T-helper 2 cell treated with Interferon-gamma antibody and Interleukin-4, amounts not matched to agents 5 μg/mL and 100 μg/mL, for 36 hours (primary cell): ENCODE measurements around the gene WDR72.

ENCODE experiments used
- DNase-seq: peaks from one replicate; pipeline ENCODE4 v3.0.0; 2021; ENCODE audit warnings: low spot score
- H3K27ac Mint-ChIP-seq: one replicate; pipeline ENCODE4 v1.8.0; 2021; ENCODE audit warnings: mild to moderate bottlenecking, mixed read lengths
- H3K27me3 Mint-ChIP-seq: one replicate; pipeline ENCODE4 v1.8.0; 2021; ENCODE audit warnings: low read depth, mixed read lengths
- H3K36me3 Mint-ChIP-seq: one replicate; pipeline ENCODE4 v1.8.0; 2021; ENCODE audit warnings: low read depth, mixed read lengths
- H3K4me1 Mint-ChIP-seq: one replicate; pipeline ENCODE4 v1.8.0; 2021; ENCODE audit warnings: low read depth, mixed read lengths
- H3K4me3 Mint-ChIP-seq: one replicate; pipeline ENCODE4 v1.8.0; 2022; ENCODE audit warnings: mild to moderate bottlenecking, moderate library complexity, mixed read lengths
- H3K9me3 Mint-ChIP-seq: one replicate; pipeline ENCODE4 v1.8.0; 2021; ENCODE audit warnings: mixed read lengths

WDR72 gene

DNA sequence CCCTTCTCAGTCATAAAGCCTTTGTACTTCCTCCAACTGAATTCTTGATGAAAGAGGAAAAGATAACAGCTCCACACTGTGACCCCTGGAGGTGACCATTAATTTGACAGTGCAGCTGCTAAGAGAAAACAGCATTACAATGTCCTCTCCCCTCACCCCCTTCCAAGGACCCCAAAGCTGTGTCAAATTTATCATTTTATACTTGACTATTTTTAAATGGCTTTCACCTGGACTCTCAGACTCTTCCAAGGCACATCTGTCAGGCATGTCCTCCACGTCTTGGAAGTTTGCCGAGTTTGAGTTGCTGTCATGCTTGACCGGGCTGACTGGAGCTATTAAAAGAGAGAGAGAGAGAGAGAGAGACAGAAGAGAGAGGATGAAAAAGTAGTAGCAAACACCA, 236.5 kb downstream of the WDR72 start:
- H3K27me3 Mint-ChIP-seq: no peaks in the 10 kb centered on the region
- no peaks in the 10 kb centered on the region for H3K4me1 Mint-ChIP-seq
- no peaks in the 10 kb centered on the region for H3K9me3 Mint-ChIP-seq
- no peak overlapping the region for H3K27ac Mint-ChIP-seq
- H3K4me3 Mint-ChIP-seq: no peak overlapping the region
- no peaks in the 10 kb centered on the region for H3K36me3 Mint-ChIP-seq
- DNase-seq: no peak

DNA sequence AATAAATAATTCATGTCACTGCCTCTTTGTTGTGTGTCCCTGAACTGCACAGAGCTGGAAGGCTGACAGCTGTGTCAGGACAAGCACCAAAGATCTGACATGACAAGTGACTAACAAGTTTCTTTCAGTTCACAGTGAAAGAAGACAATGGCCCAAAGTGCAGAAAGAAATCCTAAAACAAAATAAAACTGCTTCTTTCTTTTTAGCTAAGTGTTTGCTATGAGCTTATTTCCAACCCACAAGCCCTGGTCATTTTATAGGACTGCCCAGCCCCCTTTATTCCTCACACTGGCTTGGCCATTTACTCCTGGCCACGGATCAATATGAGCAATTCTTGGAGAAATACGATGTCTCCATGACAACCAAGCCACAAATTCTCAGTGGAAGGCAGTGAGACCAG, 238.5 kb downstream of the WDR72 start:
- no peak for DNase-seq
- H3K27me3 Mint-ChIP-seq: no peaks in the 10 kb centered on the region
- H3K4me1 Mint-ChIP-seq: no peaks in the 10 kb centered on the region

DNA sequence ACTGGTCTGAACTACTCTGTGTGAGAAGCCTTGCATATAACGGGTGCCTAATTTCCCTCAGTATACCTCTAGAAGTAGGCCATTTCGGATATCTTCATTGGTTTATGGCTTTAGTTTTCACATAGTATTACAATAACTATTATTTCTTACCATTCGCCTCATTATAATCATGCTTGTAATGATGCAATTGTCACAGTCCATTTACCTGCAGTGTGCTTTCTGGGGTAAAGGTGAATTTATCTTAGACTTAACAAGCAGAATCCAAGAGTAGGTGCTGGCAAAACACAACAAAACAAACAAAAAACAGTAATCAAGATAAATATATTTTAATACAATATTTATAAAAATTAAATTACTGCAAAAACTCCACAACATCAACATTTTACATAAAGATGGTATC, 246.0 kb downstream of the WDR72 start:
- H3K27ac Mint-ChIP-seq: no peak overlapping the region
- no peaks in the 10 kb centered on the region for H3K36me3 Mint-ChIP-seq
- H3K4me1 Mint-ChIP-seq: no peaks in the 10 kb centered on the region
- no peak overlapping the region for H3K4me3 Mint-ChIP-seq
- H3K9me3 Mint-ChIP-seq: no peaks in the 10 kb centered on the region
- H3K27me3 Mint-ChIP-seq: no peaks in the 10 kb centered on the region
- DNase-seq: no peak

More for the DNA sequence above, 238.5 kb downstream of the WDR72 start:
- no peak overlapping the region for H3K4me3 Mint-ChIP-seq
- H3K27ac Mint-ChIP-seq: no peak overlapping the region
- H3K9me3 Mint-ChIP-seq: no peaks in the 10 kb centered on the region
- no peaks in the 10 kb centered on the region for H3K36me3 Mint-ChIP-seq

DNA sequence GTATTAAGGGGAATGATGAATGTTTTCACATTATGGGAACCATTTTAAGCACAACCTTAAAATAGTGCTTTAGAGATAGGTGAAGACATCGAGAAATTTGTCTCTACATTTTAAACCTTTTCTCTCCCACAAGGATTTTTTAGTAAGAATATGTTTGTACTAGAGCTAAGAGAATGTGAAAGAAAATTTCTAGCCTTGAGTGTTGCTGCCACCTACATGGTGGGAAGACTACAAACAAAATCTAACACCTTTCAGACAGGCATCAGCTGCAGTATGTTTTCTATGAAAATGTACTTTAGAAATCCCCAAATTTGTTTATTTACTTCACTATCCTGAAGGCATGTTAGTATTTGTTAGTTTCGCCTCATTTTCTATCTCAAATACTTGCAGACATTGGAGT, 247.4 kb downstream of the WDR72 start:
- DNase-seq: no peak
- no peaks in the 10 kb centered on the region for H3K36me3 Mint-ChIP-seq
- no peak overlapping the region for H3K4me3 Mint-ChIP-seq
- no peaks in the 10 kb centered on the region for H3K27me3 Mint-ChIP-seq
- H3K4me1 Mint-ChIP-seq: no peaks in the 10 kb centered on the region
- H3K9me3 Mint-ChIP-seq: no peaks in the 10 kb centered on the region
- H3K27ac Mint-ChIP-seq: no peak overlapping the region

DNA sequence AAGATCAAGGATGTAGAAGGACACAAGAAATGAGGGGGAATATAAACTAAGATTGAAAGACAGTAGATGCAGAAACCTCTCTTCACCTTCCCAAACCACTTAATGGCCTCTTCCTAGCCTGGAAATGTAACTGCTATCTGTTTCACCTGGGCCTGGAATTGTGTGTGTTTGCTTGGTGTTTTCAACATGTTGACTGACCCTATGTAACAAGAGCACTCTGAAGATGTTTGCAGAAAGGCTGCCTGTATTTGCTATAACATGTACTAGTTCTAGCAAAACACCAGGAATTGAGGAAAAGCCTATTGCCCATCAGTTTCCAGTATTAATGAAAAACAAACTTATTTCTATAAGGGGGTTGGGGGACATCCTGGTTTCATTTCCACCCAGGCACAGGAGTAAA, 248.3 kb downstream of the WDR72 start:
- no peak overlapping the region for H3K27ac Mint-ChIP-seq
- H3K9me3 Mint-ChIP-seq: no peaks in the 10 kb centered on the region
- no peak overlapping the region for H3K4me3 Mint-ChIP-seq
- no peaks in the 10 kb centered on the region for H3K27me3 Mint-ChIP-seq
- DNase-seq: no peak
- H3K36me3 Mint-ChIP-seq: no peaks in the 10 kb centered on the region
- no peaks in the 10 kb centered on the region for H3K4me1 Mint-ChIP-seq

DNA sequence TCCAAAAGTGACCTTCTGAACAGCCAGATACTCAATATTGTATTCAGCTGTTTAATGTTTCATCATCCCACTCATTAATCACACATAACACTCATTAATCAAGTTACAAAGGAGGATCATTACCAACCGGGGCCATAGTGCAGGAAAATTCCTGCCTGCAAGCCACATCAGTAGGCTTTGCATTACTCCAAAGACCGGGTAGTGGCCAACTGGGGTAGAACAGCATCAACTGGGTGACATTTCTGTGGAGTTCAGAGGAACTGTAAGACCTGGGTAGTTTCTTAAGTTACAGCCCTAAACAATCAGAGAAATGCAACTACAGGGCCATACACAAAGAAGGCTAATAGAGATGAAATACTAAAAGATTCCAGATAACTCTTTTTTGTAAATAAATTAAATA, 253.1 kb downstream of the WDR72 start:
- DNase-seq: no peak
- Mint-ChIP-seq H3K27ac (no peak overlapping the region), H3K36me3 (no peaks in the 10 kb centered on the region), H3K9me3 (no peaks in the 10 kb centered on the region), H3K4me3 (no peak overlapping the region), H3K27me3 (no peaks in the 10 kb centered on the region), H3K4me1 (no peaks in the 10 kb centered on the region)

DNA sequence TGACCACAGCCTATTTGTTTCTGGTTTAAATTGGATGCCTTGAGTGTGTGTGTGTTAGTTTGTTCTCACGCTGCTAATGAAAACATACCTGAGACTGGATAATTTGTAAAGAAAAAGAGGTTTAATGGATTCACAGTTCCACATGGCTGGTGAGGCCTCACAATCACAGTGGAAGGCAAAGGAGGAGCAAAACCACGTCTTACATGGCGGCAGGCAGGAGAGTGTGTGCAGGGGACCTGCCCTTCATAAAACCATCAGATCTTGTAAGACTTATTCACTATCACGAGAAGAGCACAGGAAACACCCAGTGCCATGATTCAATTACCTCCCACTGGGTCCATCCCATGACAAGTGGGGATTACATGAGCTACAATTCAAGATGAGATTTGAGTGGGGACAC, 260.5 kb downstream of the WDR72 start:
- Mint-ChIP-seq H3K4me3 (no peak overlapping the region), H3K27ac (no peak overlapping the region), H3K36me3 (no peaks in the 10 kb centered on the region), H3K27me3 (no peaks in the 10 kb centered on the region), H3K9me3 (peaks cover 3% of the 10 kb centered on the region), H3K4me1 (no peaks in the 10 kb centered on the region)
- DNase-seq: no peak

DNA sequence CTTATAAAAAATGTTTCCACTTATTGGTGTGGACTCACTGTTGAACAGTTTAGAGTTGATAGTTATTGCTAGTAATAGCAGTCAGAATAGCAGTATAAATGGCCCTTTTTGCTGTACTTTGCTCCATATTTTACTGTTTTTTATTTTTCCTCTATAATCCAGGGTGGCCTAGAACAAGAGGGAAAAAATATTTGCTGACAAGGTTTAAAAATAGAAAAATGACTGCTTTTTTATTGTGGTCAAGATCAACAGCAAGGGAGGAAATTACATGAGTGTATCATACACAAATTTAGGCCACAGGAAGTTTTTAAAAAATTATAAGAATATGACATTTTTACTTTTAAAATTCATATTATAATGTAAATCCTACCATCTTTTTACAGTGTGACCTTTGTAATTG, 269.1 kb downstream of the WDR72 start:
- no peak overlapping the region for H3K4me3 Mint-ChIP-seq
- H3K36me3 Mint-ChIP-seq: no peaks in the 10 kb centered on the region
- peaks cover 3% of the 10 kb centered on the region for H3K9me3 Mint-ChIP-seq
- no peaks in the 10 kb centered on the region for H3K4me1 Mint-ChIP-seq
- H3K27me3 Mint-ChIP-seq: no peaks in the 10 kb centered on the region
- no peak overlapping the region for H3K27ac Mint-ChIP-seq
- no peak for DNase-seq

DNA sequence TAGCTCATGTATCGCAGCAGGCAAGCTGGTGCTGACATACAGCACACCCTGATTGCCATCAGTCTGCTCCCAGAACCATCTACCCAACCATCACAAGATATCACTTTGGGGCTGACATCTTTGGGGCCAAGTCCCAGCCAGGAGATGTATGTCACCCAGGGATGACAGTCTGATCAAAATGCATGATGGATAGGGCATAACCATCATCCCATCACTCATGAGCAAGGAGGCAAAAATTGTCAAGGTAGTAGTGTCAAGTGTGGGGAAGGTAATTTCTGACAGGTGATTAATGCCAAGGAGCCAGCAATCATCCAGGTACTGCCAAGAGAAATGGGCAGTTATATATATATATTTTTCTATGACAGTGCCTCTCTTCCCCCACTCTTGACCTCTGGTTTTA, 277.4 kb downstream of the WDR72 start:
- Mint-ChIP-seq H3K4me1 (no peaks in the 10 kb centered on the region), H3K4me3 (no peak overlapping the region), H3K27me3 (no peaks in the 10 kb centered on the region), H3K36me3 (no peaks in the 10 kb centered on the region), H3K27ac (no peak overlapping the region), H3K9me3 (no peaks in the 10 kb centered on the region)
- DNase-seq: no peak

DNA sequence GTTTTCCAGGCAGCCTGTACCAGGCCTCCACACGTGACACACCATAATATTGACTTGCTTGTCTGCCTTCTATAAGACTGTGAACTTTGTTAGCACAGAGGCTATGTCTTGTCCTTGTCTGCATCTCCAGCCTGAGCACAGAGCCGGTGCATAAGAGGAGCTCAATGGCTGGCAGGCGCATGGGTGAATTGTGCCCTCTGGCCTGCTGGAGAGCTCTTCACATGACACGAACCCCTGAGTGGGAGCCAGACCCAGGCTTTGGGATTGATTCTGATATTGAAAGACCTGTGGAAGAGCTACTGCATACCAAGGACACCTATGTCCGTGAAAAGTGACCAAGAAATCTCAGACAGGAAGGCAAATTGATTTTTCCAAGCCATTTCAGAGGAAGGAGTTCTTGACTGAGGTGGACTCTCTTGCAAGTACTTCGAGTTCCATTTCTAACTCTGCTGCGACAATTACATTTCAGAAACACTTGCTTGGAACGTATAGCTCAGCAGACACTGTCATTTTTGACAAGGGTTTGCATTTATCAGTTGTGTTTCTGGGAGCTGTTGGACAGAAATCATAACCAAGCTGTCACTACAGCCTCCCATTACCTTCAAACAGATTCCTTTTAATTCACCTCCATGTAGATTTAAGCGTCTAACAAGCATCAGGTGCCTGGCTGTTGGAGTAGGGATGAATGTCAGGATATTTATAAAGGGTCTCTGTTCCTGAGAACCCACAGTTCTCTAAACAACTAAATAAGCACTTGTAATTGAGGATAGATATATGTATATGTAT, 281.3 kb downstream of the WDR72 start:
- H3K27me3 Mint-ChIP-seq: no peaks in the 10 kb centered on the region
- no peak for DNase-seq

DNA sequence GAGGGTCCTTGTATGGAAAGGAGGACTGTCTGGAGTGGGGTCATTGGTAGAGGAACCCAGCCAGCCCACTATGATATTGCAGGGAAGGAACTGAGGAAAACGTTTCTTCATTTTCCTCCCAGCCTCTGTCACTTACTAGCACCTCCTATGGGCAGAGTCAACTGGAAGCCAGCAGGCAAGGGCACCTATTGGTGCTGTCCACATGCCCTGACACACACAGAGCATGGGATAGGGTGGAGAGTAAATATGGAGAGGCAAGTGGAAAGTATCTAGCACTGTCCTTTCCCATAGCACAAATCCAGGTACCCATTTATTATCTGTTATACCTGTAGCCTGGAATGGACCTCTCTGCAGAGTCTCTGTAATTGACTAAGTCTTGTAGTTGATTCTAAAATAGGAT, 285.6 kb downstream of the WDR72 start:
- no peak overlapping the region for H3K27ac Mint-ChIP-seq
- H3K4me1 Mint-ChIP-seq: no peaks in the 10 kb centered on the region
- no peaks in the 10 kb centered on the region for H3K36me3 Mint-ChIP-seq
- H3K4me3 Mint-ChIP-seq: no peak overlapping the region
- no peaks in the 10 kb centered on the region for H3K27me3 Mint-ChIP-seq
- DNase-seq: no peak
- peaks cover 7% of the 10 kb centered on the region for H3K9me3 Mint-ChIP-seq

More for the DNA sequence above, 281.3 kb downstream of the WDR72 start:
- Mint-ChIP-seq H3K27ac (no peak overlapping the region), H3K4me1 (no peaks in the 10 kb centered on the region), H3K9me3 (no peaks in the 10 kb centered on the region), H3K36me3 (no peaks in the 10 kb centered on the region), H3K4me3 (no peak overlapping the region)

DNA sequence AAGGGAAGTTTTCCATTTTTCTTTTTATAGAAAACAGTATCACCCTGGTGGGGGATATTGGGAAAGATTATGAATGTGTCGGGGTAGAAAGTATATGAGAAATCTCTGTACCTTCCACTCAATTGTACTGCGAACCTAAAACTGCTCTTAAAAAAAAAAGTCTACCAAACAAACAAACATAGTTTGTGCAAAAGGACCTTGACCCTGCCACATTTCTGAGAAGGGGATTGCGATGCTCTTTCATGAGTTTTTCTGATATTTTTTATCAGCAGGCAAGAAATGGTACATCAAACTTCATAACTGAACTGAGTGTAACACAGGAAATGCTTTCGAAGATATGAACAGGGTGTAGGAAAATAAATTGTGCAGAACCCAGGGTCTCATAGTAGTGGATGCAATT, 286.0 kb downstream of the WDR72 start:
- Mint-ChIP-seq H3K4me1 (no peaks in the 10 kb centered on the region), H3K36me3 (no peaks in the 10 kb centered on the region), H3K27me3 (no peaks in the 10 kb centered on the region), H3K9me3 (peaks cover 7% of the 10 kb centered on the region), H3K27ac (no peak overlapping the region), H3K4me3 (no peak overlapping the region)
- no peak for DNase-seq

DNA sequence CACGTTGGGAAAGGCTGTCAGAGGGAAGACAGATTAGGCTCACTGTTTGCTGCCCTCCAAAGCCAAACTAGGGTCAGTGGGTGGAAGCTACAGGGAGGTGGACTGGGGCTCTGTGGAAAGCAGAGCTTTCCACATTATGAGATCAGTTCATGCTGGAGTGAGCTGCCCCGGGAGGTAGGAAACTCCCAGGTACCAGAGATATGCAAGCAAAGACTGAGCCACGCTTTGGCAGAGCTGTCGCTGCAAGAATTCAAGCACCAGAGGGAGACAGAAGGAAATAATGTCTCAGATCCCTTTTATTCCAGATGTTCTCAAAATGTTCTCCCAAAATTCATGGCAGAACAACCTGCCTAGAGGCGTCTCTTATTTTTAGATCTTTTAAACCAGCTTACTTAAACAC, 286.6 kb downstream of the WDR72 start:
- no peak overlapping the region for H3K4me3 Mint-ChIP-seq
- H3K27me3 Mint-ChIP-seq: no peaks in the 10 kb centered on the region

DNA sequence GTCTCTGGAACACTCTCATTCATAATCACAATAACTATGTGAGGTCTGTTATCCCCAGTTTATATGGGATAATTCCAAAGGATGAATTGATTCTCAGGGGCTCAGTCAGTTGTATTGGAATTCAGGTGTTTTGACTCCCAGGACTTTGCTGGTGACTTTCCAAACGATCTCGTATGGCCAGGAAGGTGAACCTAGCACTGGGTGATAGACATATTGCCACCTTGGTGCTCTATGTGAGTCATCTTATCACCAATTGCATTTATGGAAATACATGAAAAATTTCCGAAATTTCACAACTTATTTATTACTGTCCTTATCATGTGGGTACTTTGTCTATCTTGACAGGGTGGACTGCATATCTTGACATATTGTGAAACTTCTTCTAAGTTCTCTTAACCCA, 287.3 kb downstream of the WDR72 start:
- Mint-ChIP-seq H3K27me3 (no peaks in the 10 kb centered on the region), H3K9me3 (peaks cover 10% of the 10 kb centered on the region), H3K27ac (no peak overlapping the region), H3K4me1 (no peaks in the 10 kb centered on the region), H3K4me3 (no peak overlapping the region), H3K36me3 (no peaks in the 10 kb centered on the region)
- no peak for DNase-seq

More for the DNA sequence above, 286.6 kb downstream of the WDR72 start:
- H3K36me3 Mint-ChIP-seq: no peaks in the 10 kb centered on the region
- no peak overlapping the region for H3K27ac Mint-ChIP-seq
- no peak for DNase-seq
- peaks cover 10% of the 10 kb centered on the region for H3K9me3 Mint-ChIP-seq
- H3K4me1 Mint-ChIP-seq: no peaks in the 10 kb centered on the region

DNA sequence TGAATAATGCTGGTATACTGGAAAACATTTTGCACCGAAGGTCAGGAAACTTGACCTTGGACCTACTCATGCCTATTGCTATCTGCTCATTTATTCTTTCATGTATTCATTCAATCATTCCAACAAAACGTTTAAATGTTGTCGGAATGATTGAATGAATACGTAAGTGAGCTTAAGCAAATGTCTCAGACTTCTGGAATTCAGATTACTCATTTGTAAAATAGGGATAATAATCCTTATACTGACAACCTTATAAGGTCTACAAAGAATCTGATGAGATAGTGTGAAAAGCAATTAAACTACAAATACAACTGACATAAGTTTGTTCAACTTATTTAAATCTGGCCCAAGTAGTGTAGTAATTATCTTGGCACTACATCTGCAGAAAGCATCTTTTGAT, 288.7 kb downstream of the WDR72 start:
- Mint-ChIP-seq H3K9me3 (peaks cover 10% of the 10 kb centered on the region), H3K36me3 (no peaks in the 10 kb centered on the region), H3K27ac (no peak overlapping the region), H3K4me1 (no peaks in the 10 kb centered on the region), H3K4me3 (no peak overlapping the region), H3K27me3 (no peaks in the 10 kb centered on the region)
- no peak for DNase-seq
